GM06990 (cell line): Measurements from ENCODE around the gene MRPL21.

Source experiments
- DNase-seq: peaks from one replicate; pipeline ENCODE4 v3.0.0-alpha.2; 2011; ENCODE audit not compliant: insufficient read length; ENCODE audit errors: extremely low read depth
- H3K27me3 ChIP-seq: replicated peaks from 2 replicates; pipeline ENCODE4 v1.6.0; 2011; ENCODE audit warnings: low read length; ENCODE audit not compliant: control insufficient read depth, insufficient read depth
- H3K36me3 ChIP-seq: 2 replicates; pipeline ENCODE4 v1.5.1; 2011; ENCODE audit warnings: low read length; ENCODE audit not compliant: control insufficient read depth, insufficient read depth
- H3K4me3 ChIP-seq: replicated peaks from 2 replicates; pipeline ENCODE4 v1.5.1; 2011; ENCODE audit warnings: low read depth, mild to moderate bottlenecking, control low read depth, low read length
- CTCF ChIP-seq: IDR thresholded peaks from 2 replicates; pipeline ENCODE4 v1.5.1; 2011; ENCODE audit warnings: low read length, control low read depth, mild to moderate bottlenecking, inconsistent platforms; ENCODE audit not compliant: insufficient read depth, poor library complexity, severe bottlenecking

The MRPL21 gene

DNA sequence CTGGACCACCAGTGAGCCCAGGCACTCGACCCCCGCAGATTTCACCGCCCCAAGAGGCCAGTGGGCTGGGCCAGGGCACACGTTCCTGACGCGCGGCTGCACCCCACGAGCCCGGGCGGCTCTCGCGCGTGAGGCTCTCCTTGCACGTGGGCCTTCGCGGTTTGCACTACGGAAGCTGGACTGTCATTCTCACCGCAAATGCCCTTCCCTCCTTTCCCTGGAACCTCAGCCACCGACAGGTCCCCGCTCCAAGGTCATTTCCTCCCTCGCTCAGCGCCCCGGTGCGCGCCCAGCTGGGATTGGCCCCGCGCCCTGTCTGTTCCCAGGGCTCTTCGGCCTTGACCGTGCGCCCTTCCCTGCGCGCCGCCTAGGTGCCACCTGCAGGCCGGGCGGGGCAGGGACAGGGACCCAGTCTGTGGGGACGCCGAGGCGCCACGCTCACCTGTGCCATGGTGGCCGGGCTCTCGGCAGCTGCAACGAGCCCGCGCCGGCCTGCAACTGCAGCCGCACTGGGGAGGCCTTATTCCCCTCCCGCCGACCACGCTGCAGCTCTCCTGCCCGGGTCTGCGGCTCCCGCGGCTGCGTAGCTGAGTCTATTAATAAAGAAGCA lies 59.8 kb downstream of the MRPL21 start:
- peak; percentile 86 for DNase-seq
- TF ChIP-seq CTCF, result peak; percentile 77
- Histone ChIP-seq H3K36me3 (no peaks in the 10 kb centered on the region), H3K4me3 (peak overlapping the region; percentile 62), H3K27me3 (no peaks in the 10 kb centered on the region)

- TF ChIP-seq CTCF, result no peak
- peak; percentile 55 for DNase-seq
- Histone ChIP-seq H3K27me3 (no peaks in the 10 kb centered on the region), H3K4me3 (peak overlapping the region; percentile 62), H3K36me3 (no peaks in the 10 kb centered on the region)
Measured at GRCh38 chr11:68843052-68843561, 60.5 kb downstream of the MRPL21 start.

- DNase-seq, result no peak
- no peaks in the 10 kb centered on the region for H3K27me3 ChIP-seq
- no peaks in the 10 kb centered on the region for H3K36me3 ChIP-seq
- TF ChIP-seq CTCF, result no peak
- peak overlapping the region; percentile 62 for H3K4me3 ChIP-seq
Measured at GRCh38 chr11:68842427-68843051, 61.1 kb downstream of the MRPL21 start.

GRCh38 chr11:68841718-68842426 lies 61.8 kb downstream of the MRPL21 start, which contains the start of gene CPT1A:
CPT1A (minus strand) TSS chr11:68841916; CDS start chr11:68815474, 26,442 bp downstream.
- TF ChIP-seq CTCF, result no peak
- peak within 1 kb of the TSS; percentile 62 for H3K4me3 ChIP-seq
- no peaks in the 10 kb centered on the region for H3K36me3 ChIP-seq
- no peaks in the 10 kb centered on the region for H3K27me3 ChIP-seq
- peak; percentile 82 for DNase-seq
